Caco-2 (cell line): Measurements from ENCODE around the gene ADCY4. TPM values are rescaled to one million over a fixed set of nuclear protein-coding genes. Genes with fewer than 3 reads are reported as not detected.

ENCODE experiments used
- BruUV-seq: library from RNA; stranded (reverse); fragments of 400-500 nt; replicated peaks from 2 replicates; lab custom pipeline; 2021; lab: Mats Ljungman, UMichigan
- CTCF ChIA-PET: fragments of 300-600 bp; sonication (Branson Sonifier 250); formaldehyde crosslinking; loops from one replicate; lab custom pipeline; 2022; ENCODE audit warnings: antibody characterized with exemption; lab: Charles Lee
- POLR2A ChIA-PET: fragments of 300-600 bp; sonication (Branson Sonifier 250); formaldehyde crosslinking; loops from one replicate; lab custom pipeline; 2022; ENCODE audit warnings: antibody characterized with exemption; lab: Charles Lee
- DNase-seq, 2 experiments: peaks; one replicate each; pipeline versions ENCODE4 v3.0.0 to v3.0.0-alpha.2; 2020 to 2022
- H3K27me3 ChIP-seq: replicated peaks from 2 replicates; pipeline ENCODE4 v1.6.0; 2011; ENCODE audit warnings: low read length; ENCODE audit not compliant: control insufficient read depth, insufficient read depth
- H3K36me3 ChIP-seq: 2 replicates; pipeline ENCODE4 v1.5.1; 2011; ENCODE audit warnings: low read length; ENCODE audit not compliant: control insufficient read depth, insufficient read depth
- H3K4me1 ChIP-seq: fragments of 250-450 bp; sonication (Bioruptor Pico); 2 replicates; pipeline ENCODE4 v1.5.1; 2020; ENCODE audit warnings: mild to moderate bottlenecking
- H3K4me3 ChIP-seq: 2 replicates; pipeline ENCODE4 v1.5.1; 2011; ENCODE audit warnings: low read depth, mild to moderate bottlenecking, control low read depth, low read length
- H3K9me3 ChIP-seq: fragments of 250-450 bp; sonication (Bioruptor Pico); 2 replicates; pipeline ENCODE4 v1.5.1; 2020; ENCODE audit warnings: mild to moderate bottlenecking, moderate library complexity
- H3K27ac Mint-ChIP-seq: one replicate; pipeline ENCODE4 v1.8.0; 2022; ENCODE audit warnings: mixed read lengths; ENCODE audit not compliant: unreplicated experiment
- H3K27me3 Mint-ChIP-seq: one replicate; pipeline ENCODE4 v1.8.0; 2022; ENCODE audit warnings: mixed read lengths; ENCODE audit not compliant: insufficient read depth, unreplicated experiment
- H3K36me3 Mint-ChIP-seq: one replicate; pipeline ENCODE4 v1.8.0; 2022; ENCODE audit warnings: mild to moderate bottlenecking, mixed read lengths; ENCODE audit not compliant: insufficient read depth, unreplicated experiment
- H3K4me1 Mint-ChIP-seq: one replicate; pipeline ENCODE4 v1.8.0; 2022; ENCODE audit warnings: low read depth, mixed read lengths; ENCODE audit not compliant: unreplicated experiment
- H3K4me3 Mint-ChIP-seq: one replicate; pipeline ENCODE4 v1.8.0; 2022; ENCODE audit warnings: mild to moderate bottlenecking, moderate library complexity, mixed read lengths; ENCODE audit not compliant: unreplicated experiment
- H3K9me3 Mint-ChIP-seq: one replicate; pipeline ENCODE4 v1.8.0; 2022; ENCODE audit warnings: mixed read lengths; ENCODE audit not compliant: unreplicated experiment
- intact Hi-C: fragments of 100-400 bp; cut with micrococcal nuclease; formaldehyde crosslinking; loops from one replicate; pipeline ENCODE4 v1.10.0; 2022; ENCODE audit not compliant: unreplicated experiment
- total RNA-seq: library from RNA; stranded (reverse); gene quantifications from 2 replicates; pipeline ENCODE4 v1.2.3, GENCODE V29; 2022
- TF ChIP-seq, protein P1 (sequence below), 2 experiments: fragments of 200-600 bp in 1 of 2; IDR thresholded peaks; 1 replicate in 1 of 2; 2 replicates in 1 of 2; pipeline versions ENCODE4 v1.5.1 to v1.8.0; 2011 to 2022; ENCODE audit warnings: antibody characterized with exemption in 1 of 2, control low read depth in 1 of 2, inconsistent platforms in 1 of 2, low read depth in 1 of 2, low read length in 1 of 2, mild to moderate bottlenecking in 1 of 2, moderate library complexity in 1 of 2; ENCODE audit not compliant: insufficient read depth in 1 of 2, severe bottlenecking in 1 of 2, unreplicated experiment in 1 of 2

The ADCY4 gene
- total RNA-seq, 1 experiment from 2014 or later, result 0.57 TPM

DNA sequence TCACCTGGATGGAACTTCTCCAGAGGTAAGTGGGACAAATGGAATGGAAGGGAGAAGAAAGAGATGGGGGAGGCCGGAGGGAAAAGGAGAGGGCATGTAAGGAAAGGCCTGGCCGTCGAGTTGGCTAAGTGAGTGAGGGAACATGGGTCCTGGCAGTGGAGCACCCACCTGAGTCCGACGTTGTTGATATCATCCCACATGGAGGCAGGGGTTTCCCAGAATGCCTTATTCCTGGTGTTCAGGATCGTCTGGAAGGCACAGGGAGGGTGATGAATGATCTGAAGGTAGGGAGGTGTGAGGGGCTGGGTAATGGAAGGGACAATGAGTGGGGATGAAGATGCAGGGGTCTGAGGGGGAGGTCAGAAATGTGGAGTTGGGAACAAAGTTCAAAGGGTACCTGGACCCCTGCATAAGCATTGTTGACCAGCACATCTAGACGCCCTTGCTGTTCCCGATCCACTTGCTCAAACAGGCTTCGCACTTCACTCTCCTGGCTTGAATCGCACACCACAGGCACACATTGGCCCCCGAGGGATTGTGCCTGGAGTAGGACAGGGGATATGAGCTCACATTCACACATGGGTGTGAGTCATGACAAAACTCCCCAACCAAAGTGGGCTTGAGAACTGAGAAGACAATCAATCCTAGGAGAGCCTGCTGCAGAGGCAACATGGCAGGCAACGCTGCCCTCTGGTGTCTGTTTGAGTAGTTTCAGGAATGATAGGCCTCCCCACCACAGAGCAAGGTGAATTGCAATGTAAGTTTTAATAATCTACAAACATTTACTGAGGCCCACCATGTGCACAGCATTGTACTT is 38.3 kb downstream of the ADCY4 start:
- CTCF ChIA-PET, result interaction anchor here (0.7 to 5.8 kb wide), 8 partner anchors 11 to 135 kb away, joined by 3 to 157 read pairs (median 8); partner anchors contain the start of genes CHMP4A, CIDEB, RABGGTA and TINF2
- no peak overlapping the region for H3K4me3 Mint-ChIP-seq
- no TSS peak for BruUV-seq
- POLR2A ChIA-PET, result interaction anchor here (0.9 to 2.0 kb wide), 3 partner anchors 12 to 54 kb away, joined by 3 to 32 read pairs (median 4); partner anchors contain the start of genes RABGGTA and TINF2
- H3K36me3 Mint-ChIP-seq, result peaks cover 37% of the 10 kb centered on the region
- intact Hi-C loops, result loop anchor here (1.0 kb wide), 3 partner anchors 25 to 80 kb away; partner anchors contain the start of genes MDP1 and RABGGTA
- no peak overlapping the region for H3K4me3 ChIP-seq
- peak overlapping the region; percentile 14 for H3K27ac Mint-ChIP-seq
- peak; percentile 67 to 69 for DNase-seq
- TF ChIP-seq, protein P1, sequence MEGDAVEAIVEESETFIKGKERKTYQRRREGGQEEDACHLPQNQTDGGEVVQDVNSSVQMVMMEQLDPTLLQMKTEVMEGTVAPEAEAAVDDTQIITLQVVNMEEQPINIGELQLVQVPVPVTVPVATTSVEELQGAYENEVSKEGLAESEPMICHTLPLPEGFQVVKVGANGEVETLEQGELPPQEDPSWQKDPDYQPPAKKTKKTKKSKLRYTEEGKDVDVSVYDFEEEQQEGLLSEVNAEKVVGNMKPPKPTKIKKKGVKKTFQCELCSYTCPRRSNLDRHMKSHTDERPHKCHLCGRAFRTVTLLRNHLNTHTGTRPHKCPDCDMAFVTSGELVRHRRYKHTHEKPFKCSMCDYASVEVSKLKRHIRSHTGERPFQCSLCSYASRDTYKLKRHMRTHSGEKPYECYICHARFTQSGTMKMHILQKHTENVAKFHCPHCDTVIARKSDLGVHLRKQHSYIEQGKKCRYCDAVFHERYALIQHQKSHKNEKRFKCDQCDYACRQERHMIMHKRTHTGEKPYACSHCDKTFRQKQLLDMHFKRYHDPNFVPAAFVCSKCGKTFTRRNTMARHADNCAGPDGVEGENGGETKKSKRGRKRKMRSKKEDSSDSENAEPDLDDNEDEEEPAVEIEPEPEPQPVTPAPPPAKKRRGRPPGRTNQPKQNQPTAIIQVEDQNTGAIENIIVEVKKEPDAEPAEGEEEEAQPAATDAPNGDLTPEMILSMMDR (IDR thresholded peaks at IDR 0.05; ENCODE audit: insufficient read depth in 1 of 2, low read depth in 1 of 2, low read length in 1 of 2, severe bottlenecking in 1 of 2, unreplicated experiment in 1 of 2), result peak; percentile 69 to 72
- no peaks in the 10 kb centered on the region for H3K9me3 Mint-ChIP-seq
- H3K4me1 ChIP-seq, result peaks cover 5% of the 10 kb centered on the region
- no peaks in the 10 kb centered on the region for H3K27me3 ChIP-seq
- H3K36me3 ChIP-seq, result peaks cover 4% of the 10 kb centered on the region
- H3K9me3 ChIP-seq, result no peaks in the 10 kb centered on the region
- H3K4me1 Mint-ChIP-seq, result peaks cover 15% of the 10 kb centered on the region
- H3K27me3 Mint-ChIP-seq, result no peaks in the 10 kb centered on the region

DNA sequence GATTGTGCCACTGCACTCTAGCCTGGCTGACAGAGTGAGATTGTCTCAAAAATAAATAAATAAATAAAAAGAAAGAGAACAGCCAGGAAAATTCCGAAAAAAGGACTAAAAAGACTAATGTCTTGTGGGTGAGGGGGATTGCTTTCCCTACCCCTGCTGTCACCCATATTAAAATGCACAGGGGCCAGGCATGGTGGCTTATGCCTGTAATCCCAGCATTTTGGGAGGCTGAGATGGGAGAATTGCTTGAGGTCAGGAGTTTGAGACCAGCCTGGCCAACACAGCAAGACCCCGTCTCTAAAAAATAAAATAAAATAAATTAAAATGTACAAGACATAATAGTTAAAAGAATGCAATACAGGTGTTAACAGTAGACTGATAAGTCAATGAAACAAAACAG is 41.3 kb downstream of the ADCY4 start:
- intact Hi-C loops, result no loop called here
- Mint-ChIP-seq H3K9me3 (no peaks in the 10 kb centered on the region), H3K4me3 (no peak overlapping the region)

More for the DNA sequence above, 41.3 kb downstream of the ADCY4 start:
- TF ChIP-seq, protein P1 (IDR thresholded peaks at IDR 0.05; ENCODE audit: insufficient read depth in 1 of 2, low read depth in 1 of 2, low read length in 1 of 2, severe bottlenecking in 1 of 2, unreplicated experiment in 1 of 2), result no peak
- no peaks in the 10 kb centered on the region for H3K27me3 Mint-ChIP-seq
- Histone ChIP-seq H3K9me3 (no peaks in the 10 kb centered on the region), H3K36me3 (peaks cover 3% of the 10 kb centered on the region), H3K4me3 (no peak overlapping the region), H3K4me1 (peaks cover under 1% of the 10 kb centered on the region), H3K27me3 (no peaks in the 10 kb centered on the region)
- ChIA-PET POLR2A (no interaction called here), CTCF (interaction anchor here (1.2 to 1.5 kb wide), 2 partner anchors 22 to 51 kb away, joined by 3 to 5 read pairs; partner anchors contain the start of genes RABGGTA and TINF2)
- no TSS peak for BruUV-seq
- no peak overlapping the region for H3K27ac Mint-ChIP-seq
- peaks cover 24% of the 10 kb centered on the region for H3K36me3 Mint-ChIP-seq
- H3K4me1 Mint-ChIP-seq, result peaks cover 9% of the 10 kb centered on the region
- no peak for DNase-seq
